ENCODE data around the gene FAM114A2.
"Not testable (repeated sequence)": the region's sequence is repeated elsewhere in the genome, so short reads cannot be mapped to it uniquely, and the experiment has no call there.

FAM114A2 gene

GRCh38 chr5:154038707-154039457 lies at the start of gene FAM114A2, which contains the start of gene MFAP3:
FAM114A2 (minus strand) TSS chr5:154038910; CDS start chr5:154034953, 3,957 bp downstream.
MFAP3 (plus strand) TSS chr5:154038967; CDS start chr5:154049723, 10,756 bp downstream.
- peak; percentile 97 for DNase-seq (ENCODE audit: low spot score)

DNA sequence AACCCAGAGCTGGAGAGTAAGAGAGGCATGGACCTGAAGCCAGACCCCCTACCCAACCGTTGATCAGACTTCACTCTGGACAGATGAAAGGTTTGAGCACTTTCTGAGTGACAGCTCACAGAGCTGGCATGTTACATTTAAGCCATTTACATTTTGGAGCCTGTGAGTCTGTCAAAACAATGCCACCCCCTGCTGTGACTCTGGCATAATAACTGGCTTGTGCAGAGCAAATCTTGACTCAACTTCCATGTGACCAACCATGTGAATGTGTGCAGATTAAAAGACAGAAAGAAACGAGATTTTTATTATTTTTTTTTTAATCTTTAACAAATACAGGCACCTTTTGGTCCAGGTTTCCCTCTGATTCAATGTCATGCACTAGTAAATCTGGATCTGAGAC lies 48.5 kb upstream of the FAM114A2 start:
- DNase-seq (ENCODE audit: low spot score), result no peak

GRCh38 chr5:154086641-154087040 lies 47.9 kb upstream of the FAM114A2 start:
- peak; percentile 42 for DNase-seq (ENCODE audit: low spot score)

DNA sequence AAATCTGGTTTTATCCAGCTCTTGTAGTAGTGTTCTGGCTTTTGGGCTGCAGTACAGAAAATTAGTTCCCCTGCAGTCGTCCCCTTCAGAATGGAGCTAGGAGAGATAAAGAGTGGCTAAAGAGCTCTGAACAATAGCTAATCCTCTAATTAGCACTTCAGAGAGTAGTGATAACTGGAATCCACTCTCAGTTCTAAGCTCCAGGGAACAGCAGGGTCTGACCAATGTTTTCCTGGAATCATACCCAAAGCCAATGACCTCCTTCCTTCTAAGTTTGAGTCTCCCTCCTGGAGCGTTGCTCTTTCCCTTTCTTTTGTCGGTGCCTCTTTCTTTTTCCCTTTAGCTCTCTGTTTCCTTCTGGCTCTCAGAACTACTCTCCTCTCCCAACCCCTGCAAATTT lies 47.4 kb upstream of the FAM114A2 start:
- no peak for DNase-seq (ENCODE audit: low spot score)

DNA sequence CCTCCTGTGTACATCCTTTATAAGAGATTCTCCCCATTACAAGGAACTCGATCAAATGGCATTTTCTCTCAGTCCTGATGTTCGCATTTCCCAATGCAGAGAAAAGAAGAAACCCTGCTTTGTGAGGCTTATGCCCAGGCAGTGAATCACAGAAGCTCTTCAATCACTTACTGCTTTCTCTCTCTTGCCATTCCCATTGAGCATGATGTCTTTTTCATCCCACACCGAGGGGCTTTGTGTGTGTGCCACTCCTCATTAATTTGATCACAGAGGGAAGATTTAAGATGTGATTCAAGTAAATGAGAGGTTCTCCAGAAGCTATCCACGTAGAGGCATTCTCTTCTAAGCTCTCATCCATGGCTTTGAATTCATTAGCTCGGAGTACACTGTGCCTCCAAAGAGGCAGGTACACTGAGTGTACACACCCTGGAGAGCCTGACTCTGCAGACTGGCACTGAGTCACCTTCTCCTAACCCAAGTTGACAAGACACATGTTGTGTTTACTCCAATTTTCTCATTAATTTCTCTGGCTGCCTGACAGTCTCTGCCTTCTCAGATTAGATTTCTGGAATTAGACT lies 45.4 kb upstream of the FAM114A2 start:
- DNase-seq (ENCODE audit: low spot score), result no peak

DNA sequence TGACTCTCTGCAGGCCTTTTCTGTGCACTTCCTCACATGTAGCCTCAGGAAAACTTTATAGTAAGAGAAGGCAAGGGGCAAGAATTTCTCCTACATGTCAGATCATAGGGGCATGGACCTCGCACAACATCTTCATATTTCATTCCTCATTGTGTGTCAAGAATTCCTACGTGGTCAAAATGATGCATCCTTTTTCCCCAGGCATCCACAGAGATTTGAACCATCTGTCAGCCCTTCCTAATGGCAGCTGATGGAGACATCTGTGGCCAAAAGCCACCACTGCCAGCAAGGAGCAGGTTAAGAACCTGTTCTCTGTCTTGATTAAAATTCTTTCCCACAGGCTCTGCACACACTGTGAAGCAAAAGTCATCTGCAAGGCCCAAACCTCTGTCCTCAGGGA lies 42.5 kb upstream of the FAM114A2 start:
- DNase-seq (ENCODE audit: low spot score), result no peak

GRCh38 chr5:154078272-154078671 lies 39.6 kb upstream of the FAM114A2 start:
- no peak for DNase-seq (ENCODE audit: low spot score)

GRCh38 chr5:154077696-154078095 lies 39.0 kb upstream of the FAM114A2 start:
- DNase-seq (ENCODE audit: low spot score), result peak; percentile 16

- no peak for DNase-seq (ENCODE audit: low spot score)
These were observed 37.7 kb upstream of the FAM114A2 start for GRCh38 chr5:154076240-154076922.

DNA sequence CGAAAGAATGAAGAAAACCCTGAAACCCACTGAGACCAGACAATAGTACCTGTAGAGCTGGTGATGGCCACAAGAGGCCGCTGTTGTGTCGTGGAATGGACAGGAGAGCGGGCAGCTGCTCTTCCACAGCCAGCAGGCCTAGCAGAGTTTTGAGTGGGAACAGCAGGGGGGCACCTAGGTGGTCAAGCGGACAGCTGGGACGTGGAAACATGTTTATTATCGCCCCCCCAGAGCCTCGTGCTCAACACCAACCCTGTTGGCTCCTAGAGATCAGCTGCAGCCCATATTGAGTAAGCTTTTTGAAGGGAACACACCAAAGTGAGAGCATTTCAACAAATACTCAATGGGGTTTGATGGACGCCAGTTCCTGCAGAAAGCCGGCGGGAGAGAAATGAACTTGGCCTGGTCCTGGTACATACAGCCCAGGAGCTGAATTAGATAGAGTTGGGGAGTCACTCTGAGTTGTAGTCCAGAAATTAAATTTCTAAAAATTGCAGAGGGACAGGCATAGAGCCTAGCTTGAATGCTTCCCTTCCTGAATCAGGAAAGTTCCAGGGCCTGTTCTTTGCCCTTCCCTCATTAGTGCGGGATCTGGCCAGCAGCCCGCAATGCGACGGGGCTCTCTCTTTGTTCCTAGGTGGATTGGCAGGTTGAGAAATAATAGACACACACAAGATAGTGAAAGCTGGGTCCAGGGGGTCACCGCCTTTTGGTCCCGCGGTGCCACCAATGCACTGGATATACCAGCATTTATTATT lies 33.9 kb upstream of the FAM114A2 start:
- DNase-seq (ENCODE audit: low spot score), result peak; percentile 92

GRCh38 chr5:154071799-154072413 lies 33.2 kb upstream of the FAM114A2 start:
- no peak for DNase-seq (ENCODE audit: low spot score)

DNA sequence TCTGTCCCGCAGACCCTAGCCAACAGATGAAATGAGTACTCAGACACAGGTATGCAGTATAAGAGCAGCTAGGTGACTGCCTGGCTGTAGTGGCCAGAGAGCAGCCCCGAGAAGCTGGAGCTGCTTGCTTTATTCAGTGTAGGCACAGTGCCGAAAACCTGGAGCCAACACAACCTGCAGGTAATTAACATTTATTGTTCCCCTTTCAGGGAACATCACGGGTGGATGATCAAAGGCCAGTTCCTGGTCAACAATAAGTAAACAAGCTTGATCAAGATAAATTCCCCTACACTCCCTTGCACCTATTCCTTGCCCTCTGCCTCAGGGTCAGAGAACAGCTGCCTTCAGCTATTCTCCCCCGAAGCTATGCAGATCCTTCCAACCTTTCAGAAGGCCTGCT lies 31.1 kb upstream of the FAM114A2 start:
- not testable (repeated sequence) for DNase-seq (ENCODE audit: low spot score)

- no peak for DNase-seq (ENCODE audit: low spot score)
These were observed 27.3 kb upstream of the FAM114A2 start for GRCh38 chr5:154065971-154066370.

DNA sequence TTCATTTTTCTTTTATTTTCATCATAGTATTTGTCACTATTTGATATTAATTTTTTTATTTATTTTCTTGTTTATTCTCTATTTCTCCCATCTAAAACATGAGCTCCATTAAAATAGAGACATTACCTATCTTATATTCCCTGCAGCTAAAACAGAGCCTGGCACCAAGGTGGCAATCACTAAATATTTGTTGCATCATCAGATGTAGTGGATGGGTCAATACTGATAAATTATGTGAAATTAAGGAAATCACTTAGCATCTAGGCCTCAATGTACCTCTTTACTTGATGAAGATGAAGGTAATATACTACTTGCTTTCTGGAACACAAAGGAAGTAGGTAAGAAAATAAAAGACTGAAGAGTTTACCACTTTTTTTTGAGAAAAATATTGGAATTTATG lies 24.7 kb upstream of the FAM114A2 start:
- DNase-seq (ENCODE audit: low spot score), result no peak

GRCh38 chr5:154060606-154061005 lies 21.9 kb upstream of the FAM114A2 start:
- no peak for DNase-seq (ENCODE audit: low spot score)

DNA sequence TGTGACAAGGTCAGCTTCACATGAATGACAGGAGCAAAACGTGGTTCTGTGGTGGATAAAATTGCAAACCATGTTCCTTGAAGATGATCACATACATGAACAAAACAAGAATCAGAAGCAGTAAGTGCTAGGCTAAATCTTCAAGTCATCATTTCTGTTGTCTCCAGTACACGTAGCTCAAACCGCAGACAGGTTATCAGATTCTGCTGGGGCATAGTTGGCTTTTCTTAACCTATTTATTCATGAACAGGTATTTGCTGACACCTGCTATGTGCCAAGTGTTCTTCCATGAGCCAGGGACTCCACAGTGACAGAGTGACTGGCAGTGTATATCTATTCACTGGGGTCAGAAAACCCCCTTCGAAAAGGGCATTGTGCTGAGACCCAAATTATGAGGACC lies 20.9 kb upstream of the FAM114A2 start:
- DNase-seq (ENCODE audit: low spot score), result no peak

DNA sequence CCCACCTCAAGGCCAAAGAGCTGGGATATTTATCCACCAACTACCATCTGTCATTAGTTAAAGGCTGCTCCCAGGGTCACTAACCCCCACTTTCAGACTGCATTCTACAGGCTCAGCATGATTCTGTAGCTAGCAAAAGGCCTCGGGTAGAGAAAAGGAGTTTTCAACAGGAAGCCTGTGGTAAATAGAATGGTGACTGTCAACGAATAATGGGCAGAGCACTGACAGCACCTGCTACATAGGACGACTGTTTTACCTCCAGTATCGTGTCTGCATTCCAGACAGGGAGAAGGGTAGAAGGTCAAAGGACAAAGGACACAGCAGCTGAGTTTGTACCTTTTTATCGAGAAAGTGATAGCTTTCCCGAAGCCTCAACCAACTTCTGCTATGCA lies 20.3 kb upstream of the FAM114A2 start:
- DNase-seq (ENCODE audit: low spot score), result no peak

GRCh38 chr5:154058055-154059038 lies 19.6 kb upstream of the FAM114A2 start:
- no peak for DNase-seq (ENCODE audit: low spot score)

DNA sequence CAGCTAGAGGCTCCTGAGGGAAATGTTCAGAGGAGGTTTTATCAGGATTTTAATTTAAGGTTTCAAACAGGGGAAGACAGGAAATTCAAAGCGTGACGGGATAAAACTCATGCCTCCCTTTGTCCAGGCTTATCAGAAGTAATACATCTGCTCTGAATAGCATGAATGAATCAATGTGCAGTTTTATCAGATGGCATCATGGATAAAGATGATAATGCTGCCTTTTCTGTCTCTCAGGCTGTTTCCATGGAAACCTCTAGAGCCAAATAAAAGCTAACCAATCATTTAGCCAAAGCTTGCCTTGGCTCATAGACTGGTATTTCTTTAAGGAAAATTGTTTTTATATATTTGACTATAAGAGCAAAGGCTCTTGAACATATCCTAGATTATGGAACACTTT lies 16.5 kb upstream of the FAM114A2 start:
- no peak for DNase-seq (ENCODE audit: low spot score)

DNA sequence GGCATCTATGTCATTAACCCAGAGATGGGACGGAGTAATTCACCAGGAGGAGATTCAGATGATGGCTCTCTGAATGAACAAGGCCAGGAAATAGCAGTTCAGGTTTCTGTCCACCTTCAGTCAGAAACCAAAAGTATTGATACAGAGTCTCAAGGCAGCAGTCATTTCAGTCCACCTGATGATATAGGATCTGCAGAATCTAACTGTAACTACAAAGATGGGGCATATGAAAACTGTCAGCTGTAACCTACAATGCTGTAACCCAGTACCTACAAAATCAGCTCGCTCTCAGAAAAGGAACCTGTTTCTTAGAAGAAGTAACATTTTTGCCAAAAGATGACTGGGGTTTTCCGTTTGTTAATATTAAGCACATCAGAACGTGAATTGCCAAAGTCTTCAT lies 14.8 kb upstream of the FAM114A2 start:
- DNase-seq (ENCODE audit: low spot score), result no peak

DNA sequence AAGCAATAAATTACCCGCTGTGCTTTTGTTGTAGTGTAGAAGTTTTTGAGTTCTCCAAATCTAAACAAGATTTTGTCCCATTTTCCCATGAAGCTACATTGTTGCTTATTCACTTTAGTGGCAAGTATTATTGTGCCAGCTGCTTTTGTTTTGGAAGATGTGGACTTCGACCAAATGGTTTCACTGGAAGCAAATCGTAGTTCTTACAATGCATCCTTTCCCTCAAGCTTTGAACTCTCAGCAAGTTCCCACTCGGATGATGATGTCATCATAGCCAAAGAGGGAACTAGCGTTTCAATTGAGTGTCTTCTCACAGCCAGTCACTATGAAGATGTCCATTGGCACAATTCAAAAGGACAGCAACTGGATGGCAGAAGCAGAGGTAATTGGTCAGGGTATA lies 10.9 kb upstream of the FAM114A2 start:
- no peak for DNase-seq (ENCODE audit: low spot score)

Data from AG20443 (cell line).